GM18498 (cell line): ENCODE measurements around the gene RBM15B.

Source experiments
- ATAC-seq: cut with Tn5 transposase; IDR thresholded peaks from one replicate; pipeline ENCODE4 v1.9.1; 2021; ENCODE audit warnings: mild to moderate bottlenecking, moderate library complexity; ENCODE audit not compliant: unreplicated experiment

RBM15B gene

GRCh38 chr3:51441282-51442030 is 50.4 kb downstream of the RBM15B start:
- ATAC-seq, result no peak

DNA sequence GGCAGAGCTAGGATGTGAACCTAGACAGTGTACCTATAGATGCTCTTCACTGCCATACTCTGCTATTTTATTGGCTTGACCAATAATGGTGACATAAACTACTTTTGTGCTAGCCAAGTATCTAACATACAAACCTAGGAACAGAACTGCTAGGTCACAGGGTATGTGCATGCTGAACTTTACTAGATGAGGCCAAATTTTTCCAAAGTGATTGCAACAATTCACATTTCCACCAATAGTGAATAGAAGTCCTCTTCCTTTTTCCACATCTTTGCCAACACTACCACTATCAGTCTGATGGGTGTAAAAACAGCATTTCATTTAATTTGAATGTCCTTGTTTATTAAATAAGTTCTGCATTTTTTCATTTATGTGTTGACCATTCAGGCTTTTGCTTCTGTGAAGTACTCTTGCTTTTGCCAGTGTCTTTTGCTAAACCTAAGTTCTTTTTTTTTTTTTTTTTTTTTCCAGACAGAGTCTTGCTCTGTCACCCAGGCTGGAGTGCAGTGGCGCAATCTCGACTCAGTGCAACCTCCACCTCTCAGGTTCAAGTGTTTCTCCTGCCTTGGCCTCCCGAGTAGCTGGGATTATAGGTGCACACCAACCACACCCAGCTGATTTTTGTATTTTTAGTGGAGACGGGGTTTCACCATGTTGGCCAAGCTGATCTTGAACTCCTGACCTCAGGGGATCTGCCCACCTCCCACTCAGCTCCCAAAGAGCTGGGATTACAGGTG is 54.6 kb downstream of the RBM15B start:
- no peak for ATAC-seq
